HFF-Myc (cell line): ENCODE results near the gene OTUD4.

ENCODE experiments used
- DNase-seq: peaks from one replicate; pipeline ENCODE4 v3.0.0-alpha.2; 2011; ENCODE audit warnings: low read depth; ENCODE audit errors: extremely low read depth
- H3K4me3 ChIP-seq: replicated peaks from 2 replicates; pipeline ENCODE4 v1.5.1; 2011; ENCODE audit warnings: low read depth, mild to moderate bottlenecking, control low read depth, low read length
- CTCF ChIP-seq: IDR thresholded peaks from 2 replicates; pipeline ENCODE4 v1.5.1; 2012; ENCODE audit warnings: mild to moderate bottlenecking, low read depth, low read length, control low read depth; ENCODE audit errors: missing control alignments

Gene OTUD4

GRCh38 chr4:145130788-145131399 is 49.5 kb downstream of the OTUD4 start:
- DNase-seq, result no peak
- no peak overlapping the region for H3K4me3 ChIP-seq
- no peak for TF ChIP-seq CTCF

GRCh38 chr4:145130130-145130529 is 50.3 kb downstream of the OTUD4 start:
- DNase-seq, result no peak
- no peak overlapping the region for H3K4me3 ChIP-seq
- TF ChIP-seq CTCF, result no peak

- no peak overlapping the region for H3K4me3 ChIP-seq
- no peak for DNase-seq
- TF ChIP-seq CTCF, result no peak
Observed at GRCh38 chr4:145125396-145125795, 55.0 kb downstream of the OTUD4 start.

- DNase-seq, result no peak
- no peak for TF ChIP-seq CTCF
- no peak overlapping the region for H3K4me3 ChIP-seq
Observed at GRCh38 chr4:145108128-145108527, 72.3 kb downstream of the OTUD4 start.

GRCh38 chr4:145107126-145107525 is 73.3 kb downstream of the OTUD4 start:
- TF ChIP-seq CTCF, result no peak
- no peak for DNase-seq
- no peak overlapping the region for H3K4me3 ChIP-seq

- H3K4me3 ChIP-seq, result no peak overlapping the region
- no peak for DNase-seq
- TF ChIP-seq CTCF, result no peak
Observed at GRCh38 chr4:145103496-145103895, 76.9 kb downstream of the OTUD4 start.

- H3K4me3 ChIP-seq, result peak overlapping the region; percentile 62; the same call in 1 of the 2 replicates
- DNase-seq, result no peak
- TF ChIP-seq CTCF, result no peak
Observed at GRCh38 chr4:145102619-145103018, 77.8 kb downstream of the OTUD4 start.
